A549 (cell line): ENCODE results near the gene PYGM. TPM values are rescaled to one million over a fixed set of nuclear protein-coding genes. Genes with fewer than 3 reads are reported as not detected.
A peak's percentile ranks its signal among the peaks of the same experiment; 100 is the strongest.

Source experiments
- ATAC-seq, 2 experiments: fragments of 200-7000 bp in 1 of 2; fragments of >200 bp in 1 of 2; cut with Nextera tagmentation in 1 of 2; cut with Tn5 transposase in 1 of 2; 3 replicates each; pipeline versions ENCODE4 v1.8.0 to v1.9.1; 2018 to 2020; ENCODE audit warnings: mild to moderate bottlenecking in 1 of 2, moderate library complexity in 1 of 2
- CTCF ChIA-PET: fragments of 300-600 bp; sonication (Branson Sonifier 250); formaldehyde crosslinking; extraction: SDS; loops from one replicate; lab custom pipeline; 2021; ENCODE audit warnings: antibody characterized with exemption, inconsistent platforms; lab: Yijun Ruan, JAX
- POLR2A ChIA-PET: fragments of 350-600 bp; formaldehyde crosslinking; extraction: SDS; loops from one replicate; lab custom pipeline; 2021; ENCODE audit warnings: antibody characterized with exemption, inconsistent platforms; lab: Yijun Ruan, JAX
- DNase-seq, 2 experiments: peaks; one replicate each; pipeline versions ENCODE4 v3.0.0 to v3.0.0-alpha.2; 2011 to 2016; ENCODE audit warnings: low read depth in 1 of 2, low spot score in 1 of 2
- FAIRE-seq: peaks from 2 replicates; lab custom pipeline; 2011; peaks lifted over from hg19 to GRCh38; lab: Jason Lieb, UNC
- H3K27ac ChIP-seq, 2 experiments: fragments of >200 bp; sonication (Bioruptor Twin); formaldehyde crosslinking; 3 replicates each; pipeline ENCODE4 v1.5.1; 2016 to 2017
- H3K4me1 ChIP-seq: fragments of >200 bp; sonication (Bioruptor Twin); formaldehyde crosslinking; 3 replicates; pipeline ENCODE4 v1.6.1; 2016
- H3K4me2 ChIP-seq: fragments of >200 bp; sonication (Bioruptor Twin); formaldehyde crosslinking; 3 replicates; pipeline ENCODE4 v1.6.1; 2016
- H3K4me3 ChIP-seq: fragments of >200 bp; sonication (Bioruptor Twin); formaldehyde crosslinking; 3 replicates; pipeline ENCODE4 v1.5.1; 2016
- H3K9me3 ChIP-seq: fragments of >200 bp; sonication (Bioruptor Twin); formaldehyde crosslinking; 3 replicates; pipeline ENCODE4 v1.6.1; 2016
- CBX8 ChIP-seq: fragments of 200-600 bp; sonication (generic); IDR thresholded peaks from 2 replicates; pipeline ENCODE4 v1.6.1; 2016
- CHD2 ChIP-seq: fragments of 150-350 bp; IDR thresholded peaks from 2 replicates; pipeline ENCODE4 v1.6.1; 2014; ENCODE audit warnings: low read length; ENCODE audit not compliant: partially characterized antibody
- FOSL2 ChIP-seq, 2 experiments: fragments of 450-650 bp in 1 of 2; fragments of >200 bp in 1 of 2; sonication (Bioruptor Twin) in 1 of 2; formaldehyde crosslinking; IDR thresholded peaks; 2 replicates each; pipeline versions ENCODE4 v1.5.0 to v1.6.1; 2016 to 2020; ENCODE audit warnings: mild to moderate bottlenecking in 1 of 2, moderate library complexity in 1 of 2
- FOXS1 ChIP-seq: fragments of 250-450 bp; sonication (Bioruptor Pico); IDR thresholded peaks from 2 replicates; pipeline ENCODE4 v1.5.0; 2020; ENCODE audit warnings: mild to moderate bottlenecking, moderate library complexity
- GATA3 ChIP-seq: IDR thresholded peaks from 2 replicates; pipeline ENCODE4 v1.6.1; 2012; ENCODE audit warnings: borderline replicate concordance
- HOXB13 ChIP-seq: fragments of 250-450 bp; sonication (Bioruptor Pico); IDR thresholded peaks from 2 replicates; pipeline ENCODE4 v1.5.0; 2020; ENCODE audit warnings: low read depth, mild to moderate bottlenecking, moderate library complexity
- HOXB5 ChIP-seq: fragments of 250-450 bp; sonication (Bioruptor Pico); IDR thresholded peaks from 2 replicates; pipeline ENCODE4 v1.5.0; 2020; ENCODE audit warnings: mild to moderate bottlenecking, moderate library complexity
- KDM1A ChIP-seq: fragments of 200-600 bp; sonication (generic); IDR thresholded peaks from 2 replicates; pipeline ENCODE4 v1.6.1; 2016; ENCODE audit warnings: low read depth, mild to moderate bottlenecking
- MYC ChIP-seq: IDR thresholded peaks from 2 replicates; pipeline ENCODE4 v1.6.1; 2012; ENCODE audit warnings: mild to moderate bottlenecking, inconsistent platforms, low read length, improper control_type of control experiment, borderline replicate concordance
- PHF8 ChIP-seq: fragments of 200-600 bp; sonication (generic); IDR thresholded peaks from 2 replicates; pipeline ENCODE4 v1.6.1; 2016; ENCODE audit warnings: low read depth, mild to moderate bottlenecking, antibody characterized with exemption, moderate library complexity, borderline replicate concordance
- RAD21 ChIP-seq, 2 experiments: fragments of >200 bp in 1 of 2; sonication (Bioruptor Twin) in 1 of 2; formaldehyde crosslinking in 1 of 2; IDR thresholded peaks in 1 of 2; conservative IDR thresholded peaks in 1 of 2; 2 replicates in 1 of 2; 3 replicates in 1 of 2; pipeline ENCODE4 v1.6.1; 2012 to 2018; ENCODE audit warnings: inconsistent platforms in 1 of 2
- RARB ChIP-seq: fragments of 250-450 bp; sonication (Bioruptor Pico); IDR thresholded peaks from 2 replicates; pipeline ENCODE4 v1.8.0; 2021; ENCODE audit warnings: mild to moderate bottlenecking, moderate library complexity
- RCOR1 ChIP-seq: fragments of 150-350 bp; IDR thresholded peaks from 2 replicates; pipeline ENCODE4 v1.6.1; 2014; ENCODE audit warnings: antibody characterized with exemption, low read length, low read depth
- SMC3 ChIP-seq: fragments of >200 bp; sonication (Bioruptor Twin); formaldehyde crosslinking; IDR thresholded peaks from 3 replicates; pipeline ENCODE4 v1.6.1; 2018; ENCODE audit warnings: inconsistent platforms
- TFCP2L1 ChIP-seq: fragments of 250-450 bp; sonication (Bioruptor Pico); IDR thresholded peaks from 2 replicates; pipeline ENCODE4 v1.5.0; 2021; ENCODE audit warnings: mild to moderate bottlenecking
- ZFP36 ChIP-seq: fragments of 450-650 bp; IDR thresholded peaks from 2 replicates; pipeline ENCODE4 v1.6.1; 2014; ENCODE audit warnings: borderline replicate concordance; ENCODE audit not compliant: partially characterized antibody
- WGBS: methylation state at CpG from one replicate; pipeline ENCODE4 v1.1.6; 2017; ENCODE audit errors: missing lambda C conversion rate; 5-methylcytosine and 5-hydroxymethylcytosine counted together
- polyA plus RNA-seq, 4 experiments: library from polyadenylated mRNA; depleted of rRNA in 3 of 4; stranded (reverse); fragments of >200 nt; fragmentation: RNase III in 1 of 4; extraction: RNeasy Plus Mini Kit Qiagen cat#74134 plus additional on column Dnase treatment in 1 of 4; gene quantifications; 2 replicates in 3 of 4; 3 replicates in 1 of 4; pipeline ENCODE4 v1.2.3, GENCODE V29; 2011 to 2017
- TF ChIP-seq, protein P1 (sequence below): fragments of >200 bp; sonication (Bioruptor Twin); formaldehyde crosslinking; IDR thresholded peaks from 3 replicates; pipeline ENCODE4 v1.5.1; 2016
- TF ChIP-seq, protein P2 (sequence below): fragments of 450-650 bp; IDR thresholded peaks from 2 replicates; pipeline ENCODE4 v1.6.1; 2014; ENCODE audit warnings: antibody characterized with exemption
- TF ChIP-seq, protein P3 (sequence below): fragments of 250-450 bp; sonication (Bioruptor Pico); IDR thresholded peaks from 2 replicates; pipeline ENCODE4 v1.5.0; 2021; ENCODE audit warnings: mild to moderate bottlenecking, moderate library complexity, borderline replicate concordance
- TF ChIP-seq, protein P4 (sequence below): fragments of 150-350 bp; IDR thresholded peaks from 2 replicates; pipeline ENCODE4 v1.6.1; 2014; ENCODE audit warnings: low read depth, mild to moderate bottlenecking, low read length
- TF ChIP-seq, protein P5 (sequence below): fragments of 200-600 bp; sonication (generic); IDR thresholded peaks from 2 replicates; pipeline ENCODE4 v1.6.1; 2016; ENCODE audit warnings: antibody characterized with exemption, mild to moderate bottlenecking, moderate library complexity

PYGM gene
- polyA plus RNA-seq, 2 of the 4 experiments (the other 2 are of a cell fraction) = 0.22 to 0.23 TPM

DNA sequence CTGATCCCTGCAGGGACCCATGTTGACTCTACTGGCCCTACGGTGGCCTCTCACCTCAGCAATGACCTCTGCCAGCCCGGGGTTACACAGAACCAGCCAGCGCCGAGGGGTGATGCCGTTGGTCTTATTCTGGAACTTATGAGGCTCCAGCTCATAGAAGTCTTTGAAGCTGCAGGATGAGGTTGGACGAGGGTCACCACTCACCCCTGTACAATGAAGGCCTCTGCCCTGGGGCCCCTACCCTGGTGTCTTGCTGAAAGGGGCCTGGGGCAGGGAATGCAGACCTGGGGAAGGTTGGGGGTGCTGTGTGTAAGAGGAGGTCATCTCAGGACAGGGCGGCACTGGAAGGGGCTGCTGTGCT is 6.8 kb downstream of the PYGM start:
- no peak overlapping the region for H3K4me3 ChIP-seq
- DNase-seq = no peak
- WGBS = 87% methylated on average over 3 of the region's 7 CpGs
- no peak overlapping the region for H3K4me2 ChIP-seq
- CTCF ChIA-PET = interaction anchor here (1.3 to 13.0 kb wide), 4 partner anchors 8 to 15 kb away, joined by 3 to 104 read pairs (median 16); partner anchors contain the start of genes PYGM and RASGRP2
- TF ChIP-seq HOXB13 (CRISPR knock-in tag) (no peak), KDM1A (no peak), SMC3 (no peak), RAD21 (conservative IDR thresholded peaks at IDR 0.05 in 1 of 2, IDR thresholded peaks at IDR 0.05 in 1 of 2) (no peak), HOXB5 (no peak), CHD2 (no peak), MYC (no peak), CBX8 (no peak), FOSL2 (IDR thresholded peaks at IDR 0.05) (no peak), FOSL2 (CRISPR knock-in tag; IDR thresholded peaks at IDR 0.05) (no peak), RARB (CRISPR knock-in tag) (no peak)
- TF ChIP-seq, protein P1, sequence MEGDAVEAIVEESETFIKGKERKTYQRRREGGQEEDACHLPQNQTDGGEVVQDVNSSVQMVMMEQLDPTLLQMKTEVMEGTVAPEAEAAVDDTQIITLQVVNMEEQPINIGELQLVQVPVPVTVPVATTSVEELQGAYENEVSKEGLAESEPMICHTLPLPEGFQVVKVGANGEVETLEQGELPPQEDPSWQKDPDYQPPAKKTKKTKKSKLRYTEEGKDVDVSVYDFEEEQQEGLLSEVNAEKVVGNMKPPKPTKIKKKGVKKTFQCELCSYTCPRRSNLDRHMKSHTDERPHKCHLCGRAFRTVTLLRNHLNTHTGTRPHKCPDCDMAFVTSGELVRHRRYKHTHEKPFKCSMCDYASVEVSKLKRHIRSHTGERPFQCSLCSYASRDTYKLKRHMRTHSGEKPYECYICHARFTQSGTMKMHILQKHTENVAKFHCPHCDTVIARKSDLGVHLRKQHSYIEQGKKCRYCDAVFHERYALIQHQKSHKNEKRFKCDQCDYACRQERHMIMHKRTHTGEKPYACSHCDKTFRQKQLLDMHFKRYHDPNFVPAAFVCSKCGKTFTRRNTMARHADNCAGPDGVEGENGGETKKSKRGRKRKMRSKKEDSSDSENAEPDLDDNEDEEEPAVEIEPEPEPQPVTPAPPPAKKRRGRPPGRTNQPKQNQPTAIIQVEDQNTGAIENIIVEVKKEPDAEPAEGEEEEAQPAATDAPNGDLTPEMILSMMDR = no peak
- TF ChIP-seq, protein P2, sequence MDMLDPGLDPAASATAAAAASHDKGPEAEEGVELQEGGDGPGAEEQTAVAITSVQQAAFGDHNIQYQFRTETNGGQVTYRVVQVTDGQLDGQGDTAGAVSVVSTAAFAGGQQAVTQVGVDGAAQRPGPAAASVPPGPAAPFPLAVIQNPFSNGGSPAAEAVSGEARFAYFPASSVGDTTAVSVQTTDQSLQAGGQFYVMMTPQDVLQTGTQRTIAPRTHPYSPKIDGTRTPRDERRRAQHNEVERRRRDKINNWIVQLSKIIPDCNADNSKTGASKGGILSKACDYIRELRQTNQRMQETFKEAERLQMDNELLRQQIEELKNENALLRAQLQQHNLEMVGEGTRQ = no peak
- TF ChIP-seq, protein P3, sequence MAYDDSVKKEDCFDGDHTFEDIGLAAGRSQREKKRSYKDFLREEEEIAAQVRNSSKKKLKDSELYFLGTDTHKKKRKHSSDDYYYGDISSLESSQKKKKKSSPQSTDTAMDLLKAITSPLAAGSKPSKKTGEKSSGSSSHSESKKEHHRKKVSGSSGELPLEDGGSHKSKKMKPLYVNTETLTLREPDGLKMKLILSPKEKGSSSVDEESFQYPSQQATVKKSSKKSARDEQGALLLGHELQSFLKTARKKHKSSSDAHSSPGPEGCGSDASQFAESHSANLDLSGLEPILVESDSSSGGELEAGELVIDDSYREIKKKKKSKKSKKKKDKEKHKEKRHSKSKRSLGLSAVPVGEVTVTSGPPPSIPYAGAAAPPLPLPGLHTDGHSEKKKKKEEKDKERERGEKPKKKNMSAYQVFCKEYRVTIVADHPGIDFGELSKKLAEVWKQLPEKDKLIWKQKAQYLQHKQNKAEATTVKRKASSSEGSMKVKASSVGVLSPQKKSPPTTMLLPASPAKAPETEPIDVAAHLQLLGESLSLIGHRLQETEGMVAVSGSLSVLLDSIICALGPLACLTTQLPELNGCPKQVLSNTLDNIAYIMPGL = no peak
- TF ChIP-seq, all 56 proteins: peak for 0
- Histone ChIP-seq H3K9me3 (no peaks in the 10 kb centered on the region), H3K4me1 (no peaks in the 10 kb centered on the region), H3K27ac (no peak overlapping the region)
- FAIRE-seq (no peak), ATAC-seq (no peak)
- POLR2A ChIA-PET = no interaction called here

DNA sequence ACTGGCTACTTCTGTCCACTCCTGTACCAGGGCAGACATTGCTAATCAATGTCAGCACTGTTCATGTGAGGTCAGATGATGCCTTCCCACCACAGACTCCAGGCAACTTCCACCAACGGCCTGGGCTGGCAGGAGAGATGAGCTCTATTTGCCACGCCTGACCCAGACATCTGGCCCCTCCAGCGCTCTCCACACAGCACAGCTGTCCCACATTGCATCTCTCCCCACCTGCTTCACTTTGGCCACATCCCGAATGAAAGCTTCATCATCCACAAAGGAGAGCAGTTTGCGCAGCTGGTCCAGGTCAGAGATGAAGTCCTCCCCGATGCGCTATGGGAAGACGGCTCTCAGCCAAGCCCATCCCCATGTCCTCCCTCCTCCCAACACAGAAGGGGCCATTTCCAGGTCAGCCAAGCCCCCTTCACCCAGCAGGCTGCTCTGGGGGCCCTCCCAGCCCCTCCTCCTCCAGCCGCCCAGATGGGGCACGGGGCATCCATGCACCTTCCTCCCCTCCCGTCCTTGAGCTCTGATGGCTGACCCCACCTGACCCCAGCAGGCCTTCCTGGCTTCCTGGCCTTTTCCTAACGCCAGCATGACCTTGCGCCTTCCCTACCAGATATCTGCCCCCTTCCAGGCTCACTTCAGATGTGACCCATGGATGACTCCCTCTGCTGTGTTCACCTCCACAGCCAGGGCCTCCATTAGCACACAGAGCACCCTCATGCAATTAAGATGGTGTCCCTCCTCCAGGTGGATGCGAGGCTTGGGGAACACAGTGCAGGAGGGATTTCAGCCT is 7.4 kb downstream of the PYGM start:
- no peak for FAIRE-seq

More for the DNA sequence above, 7.4 kb downstream of the PYGM start:
- TF ChIP-seq, protein P2 = no peak
- TF ChIP-seq, protein P3 = no peak
- TF ChIP-seq PHF8 = no peak
- TF ChIP-seq, protein P4, sequence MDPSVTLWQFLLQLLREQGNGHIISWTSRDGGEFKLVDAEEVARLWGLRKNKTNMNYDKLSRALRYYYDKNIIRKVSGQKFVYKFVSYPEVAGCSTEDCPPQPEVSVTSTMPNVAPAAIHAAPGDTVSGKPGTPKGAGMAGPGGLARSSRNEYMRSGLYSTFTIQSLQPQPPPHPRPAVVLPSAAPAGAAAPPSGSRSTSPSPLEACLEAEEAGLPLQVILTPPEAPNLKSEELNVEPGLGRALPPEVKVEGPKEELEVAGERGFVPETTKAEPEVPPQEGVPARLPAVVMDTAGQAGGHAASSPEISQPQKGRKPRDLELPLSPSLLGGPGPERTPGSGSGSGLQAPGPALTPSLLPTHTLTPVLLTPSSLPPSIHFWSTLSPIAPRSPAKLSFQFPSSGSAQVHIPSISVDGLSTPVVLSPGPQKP = no peak
- no peak for TF ChIP-seq ZFP36
- TF ChIP-seq RCOR1 = no peak
- no peak for TF ChIP-seq FOXS1 (CRISPR knock-in tag)
- TF ChIP-seq GATA3 = no peak
- TF ChIP-seq HOXB13 (CRISPR knock-in tag) = no peak
- TF ChIP-seq RARB (CRISPR knock-in tag) = no peak
- TF ChIP-seq, protein P5, sequence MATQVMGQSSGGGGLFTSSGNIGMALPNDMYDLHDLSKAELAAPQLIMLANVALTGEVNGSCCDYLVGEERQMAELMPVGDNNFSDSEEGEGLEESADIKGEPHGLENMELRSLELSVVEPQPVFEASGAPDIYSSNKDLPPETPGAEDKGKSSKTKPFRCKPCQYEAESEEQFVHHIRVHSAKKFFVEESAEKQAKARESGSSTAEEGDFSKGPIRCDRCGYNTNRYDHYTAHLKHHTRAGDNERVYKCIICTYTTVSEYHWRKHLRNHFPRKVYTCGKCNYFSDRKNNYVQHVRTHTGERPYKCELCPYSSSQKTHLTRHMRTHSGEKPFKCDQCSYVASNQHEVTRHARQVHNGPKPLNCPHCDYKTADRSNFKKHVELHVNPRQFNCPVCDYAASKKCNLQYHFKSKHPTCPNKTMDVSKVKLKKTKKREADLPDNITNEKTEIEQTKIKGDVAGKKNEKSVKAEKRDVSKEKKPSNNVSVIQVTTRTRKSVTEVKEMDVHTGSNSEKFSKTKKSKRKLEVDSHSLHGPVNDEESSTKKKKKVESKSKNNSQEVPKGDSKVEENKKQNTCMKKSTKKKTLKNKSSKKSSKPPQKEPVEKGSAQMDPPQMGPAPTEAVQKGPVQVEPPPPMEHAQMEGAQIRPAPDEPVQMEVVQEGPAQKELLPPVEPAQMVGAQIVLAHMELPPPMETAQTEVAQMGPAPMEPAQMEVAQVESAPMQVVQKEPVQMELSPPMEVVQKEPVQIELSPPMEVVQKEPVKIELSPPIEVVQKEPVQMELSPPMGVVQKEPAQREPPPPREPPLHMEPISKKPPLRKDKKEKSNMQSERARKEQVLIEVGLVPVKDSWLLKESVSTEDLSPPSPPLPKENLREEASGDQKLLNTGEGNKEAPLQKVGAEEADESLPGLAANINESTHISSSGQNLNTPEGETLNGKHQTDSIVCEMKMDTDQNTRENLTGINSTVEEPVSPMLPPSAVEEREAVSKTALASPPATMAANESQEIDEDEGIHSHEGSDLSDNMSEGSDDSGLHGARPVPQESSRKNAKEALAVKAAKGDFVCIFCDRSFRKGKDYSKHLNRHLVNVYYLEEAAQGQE = no peak
- TF ChIP-seq TFCP2L1 (CRISPR knock-in tag) = no peak
- H3K4me2 ChIP-seq = no peak overlapping the region
- no peak overlapping the region for H3K4me3 ChIP-seq
- DNase-seq (no peak), ATAC-seq (peak in 1 of 2 experiments; percentile 11; a peak in 1 of 6 replicates)
- WGBS = 86% methylated on average over 13 of the region's 14 CpGs
- no peaks in the 10 kb centered on the region for H3K9me3 ChIP-seq
- CTCF ChIA-PET = interaction anchor here (0.9 to 13.0 kb wide), 6 partner anchors 9 to 26 kb away, joined by 3 to 104 read pairs (median 8); partner anchors contain the start of genes PYGM, RASGRP2 and SF1
- POLR2A ChIA-PET = no interaction called here
- no peak overlapping the region for H3K27ac ChIP-seq
- H3K4me1 ChIP-seq = no peaks in the 10 kb centered on the region
